Suppressor macrophage (primary cell): Measurements from ENCODE around the gene CTRB1.
"Not testable (repeated sequence)": the region's sequence is repeated elsewhere in the genome, so short reads cannot be mapped to it uniquely, and the experiment has no call there.

Experiments
- DNase-seq, 4 experiments: peaks; one replicate each; pipeline ENCODE4 v3.0.0-alpha.2; 2020 to 2022

Gene CTRB1

GRCh38 chr16:75226550-75227360 is 8.0 kb downstream of the CTRB1 start:
- DNase-seq: no peak

- no peak for DNase-seq
Measured at GRCh38 chr16:75227361-75228142, 8.8 kb downstream of the CTRB1 start.

GRCh38 chr16:75228143-75228976 is 9.6 kb downstream of the CTRB1 start:
- DNase-seq: no peak

- DNase-seq: no peak
Measured at GRCh38 chr16:75229172-75230031, 10.6 kb downstream of the CTRB1 start.

GRCh38 chr16:75230471-75231110 is 11.8 kb downstream of the CTRB1 start:
- DNase-seq: no peak

GRCh38 chr16:75231570-75231969 is 12.8 kb downstream of the CTRB1 start:
- DNase-seq: no peak

GRCh38 chr16:75233611-75233938 is 14.8 kb downstream of the CTRB1 start:
- DNase-seq: no peak

- DNase-seq: no peak
Measured at GRCh38 chr16:75234856-75235696, 16.3 kb downstream of the CTRB1 start.

- no peak for DNase-seq
Measured at GRCh38 chr16:75235721-75236193, 17.0 kb downstream of the CTRB1 start.

GRCh38 chr16:75236232-75236631 is 17.4 kb downstream of the CTRB1 start:
- DNase-seq: no peak

GRCh38 chr16:75236736-75237397 is 18.1 kb downstream of the CTRB1 start:
- DNase-seq: no peak

- no peak for DNase-seq
Measured at GRCh38 chr16:75237398-75238131, 18.8 kb downstream of the CTRB1 start.

GRCh38 chr16:75238132-75238852 is 19.5 kb downstream of the CTRB1 start:
- no peak for DNase-seq

- no peak for DNase-seq
Measured at GRCh38 chr16:75238853-75239541, 20.2 kb downstream of the CTRB1 start.

GRCh38 chr16:75239542-75240122 is 20.8 kb downstream of the CTRB1 start:
- no peak for DNase-seq

- not testable (repeated sequence) for DNase-seq
Measured at GRCh38 chr16:75240633-75241032, 21.8 kb downstream of the CTRB1 start.

GRCh38 chr16:75241412-75241811 is 22.6 kb downstream of the CTRB1 start:
- no peak for DNase-seq
